ENCODE measurements around the gene NUDT14. TPM values are rescaled to one million over a fixed set of nuclear protein-coding genes. Genes with fewer than 3 reads are reported as not detected.

Gene NUDT14
- total RNA-seq, 4 donors from 2014 or later, result 9.7 to 17.6 (median 15.4) TPM

- Histone ChIP-seq H3K27ac (no peak overlapping the region), H3K36me3 (peaks cover 0 to 68% (median 0%) of the 10 kb centered on the region in 3 donors), H3K4me3 (no peak overlapping the region), H3K4me1 (peaks cover 0 to 5% (median 0%) of the 10 kb centered on the region in 3 donors), H3K9me3 (peaks cover 0 to 19% (median 11%) of the 10 kb centered on the region in 3 donors), H3K27me3 (peaks cover 0 to 2% (median 0%) of the 10 kb centered on the region in 4 donors)
- TF ChIP-seq, protein P1, sequence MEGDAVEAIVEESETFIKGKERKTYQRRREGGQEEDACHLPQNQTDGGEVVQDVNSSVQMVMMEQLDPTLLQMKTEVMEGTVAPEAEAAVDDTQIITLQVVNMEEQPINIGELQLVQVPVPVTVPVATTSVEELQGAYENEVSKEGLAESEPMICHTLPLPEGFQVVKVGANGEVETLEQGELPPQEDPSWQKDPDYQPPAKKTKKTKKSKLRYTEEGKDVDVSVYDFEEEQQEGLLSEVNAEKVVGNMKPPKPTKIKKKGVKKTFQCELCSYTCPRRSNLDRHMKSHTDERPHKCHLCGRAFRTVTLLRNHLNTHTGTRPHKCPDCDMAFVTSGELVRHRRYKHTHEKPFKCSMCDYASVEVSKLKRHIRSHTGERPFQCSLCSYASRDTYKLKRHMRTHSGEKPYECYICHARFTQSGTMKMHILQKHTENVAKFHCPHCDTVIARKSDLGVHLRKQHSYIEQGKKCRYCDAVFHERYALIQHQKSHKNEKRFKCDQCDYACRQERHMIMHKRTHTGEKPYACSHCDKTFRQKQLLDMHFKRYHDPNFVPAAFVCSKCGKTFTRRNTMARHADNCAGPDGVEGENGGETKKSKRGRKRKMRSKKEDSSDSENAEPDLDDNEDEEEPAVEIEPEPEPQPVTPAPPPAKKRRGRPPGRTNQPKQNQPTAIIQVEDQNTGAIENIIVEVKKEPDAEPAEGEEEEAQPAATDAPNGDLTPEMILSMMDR (IDR thresholded peaks at IDR 0.05), result no peak
- no peak for TF ChIP-seq POLR2A (IDR thresholded peaks at IDR 0.05)
- WGBS, 2 donors, result 96 to 98% methylated on average over 10 to 14 of the region's 60 CpGs
- DNase-seq, result no peak
- intact Hi-C loops (cut with DNase I), result no loop called here
These were observed 38.3 kb downstream of the NUDT14 start for GRCh38 chr14:105142651-105143450.

- H3K27me3 ChIP-seq, result peaks cover 0 to 6% (median 0%) of the 10 kb centered on the region in 4 donors
- peaks cover 0 to 19% (median 11%) of the 10 kb centered on the region in 3 donors for H3K9me3 ChIP-seq
- TF ChIP-seq, protein P1 (IDR thresholded peaks at IDR 0.05), result no peak
- no peak for TF ChIP-seq POLR2A (IDR thresholded peaks at IDR 0.05)
- H3K4me1 ChIP-seq, result peaks cover 0 to 5% (median 0%) of the 10 kb centered on the region in 3 donors
- intact Hi-C loops (cut with DNase I), result no loop called here
- peaks cover 0 to 56% (median 0%) of the 10 kb centered on the region in 3 donors for H3K36me3 ChIP-seq
- no peak for DNase-seq
- WGBS, 2 donors, result 83 to 92% methylated on average over 8 to 24 of the region's 43 CpGs
- no peak overlapping the region for H3K4me3 ChIP-seq
- H3K27ac ChIP-seq, result no peak overlapping the region
These were observed 39.4 kb downstream of the NUDT14 start for GRCh38 chr14:105141486-105142281.

GRCh38 chr14:105141026-105141425 is 40.1 kb downstream of the NUDT14 start:
- H3K27me3 ChIP-seq, result peaks cover 0 to 6% (median 0%) of the 10 kb centered on the region in 4 donors
- intact Hi-C loops (cut with DNase I), result no loop called here
- no peak overlapping the region for H3K4me3 ChIP-seq
- TF ChIP-seq, protein P1 (IDR thresholded peaks at IDR 0.05), result no peak
- no peak for TF ChIP-seq POLR2A (IDR thresholded peaks at IDR 0.05)
- H3K9me3 ChIP-seq, result peaks cover 0 to 19% (median 11%) of the 10 kb centered on the region in 3 donors
- WGBS, 2 donors, result 70 to 82% methylated on average over 3 to 6 of the region's 6 CpGs
- DNase-seq, result no peak
- peaks cover 0 to 5% (median 0%) of the 10 kb centered on the region in 3 donors for H3K4me1 ChIP-seq
- H3K27ac ChIP-seq, result no peak overlapping the region
- peaks cover 0 to 50% (median 0%) of the 10 kb centered on the region in 3 donors for H3K36me3 ChIP-seq

GRCh38 chr14:105140581-105140980 is 40.5 kb downstream of the NUDT14 start:
- no peak for DNase-seq
- Histone ChIP-seq H3K4me1 (peaks cover 0 to 5% (median 0%) of the 10 kb centered on the region in 3 donors), H3K4me3 (no peak overlapping the region), H3K9me3 (peaks cover 0 to 19% (median 11%) of the 10 kb centered on the region in 3 donors), H3K27ac (no peak overlapping the region), H3K36me3 (peaks cover 0 to 45% (median 0%) of the 10 kb centered on the region in 3 donors), H3K27me3 (peaks cover 0 to 6% (median 0%) of the 10 kb centered on the region in 4 donors)
- 88 to 96% methylated on average over 3 to 4 of the region's 7 CpGs for WGBS, 2 donors
- intact Hi-C loops (cut with DNase I), result no loop called here
- TF ChIP-seq, protein P1 (IDR thresholded peaks at IDR 0.05), result no peak
- no peak for TF ChIP-seq POLR2A (IDR thresholded peaks at IDR 0.05)

Data from esophagus squamous epithelium (tissue), 5 donors.